ENCODE results near the gene MMP27.
"Not testable (repeated sequence)": the region's sequence is repeated elsewhere in the genome, so short reads cannot be mapped to it uniquely, and the experiment has no call there.

The MMP27 gene, protein sequence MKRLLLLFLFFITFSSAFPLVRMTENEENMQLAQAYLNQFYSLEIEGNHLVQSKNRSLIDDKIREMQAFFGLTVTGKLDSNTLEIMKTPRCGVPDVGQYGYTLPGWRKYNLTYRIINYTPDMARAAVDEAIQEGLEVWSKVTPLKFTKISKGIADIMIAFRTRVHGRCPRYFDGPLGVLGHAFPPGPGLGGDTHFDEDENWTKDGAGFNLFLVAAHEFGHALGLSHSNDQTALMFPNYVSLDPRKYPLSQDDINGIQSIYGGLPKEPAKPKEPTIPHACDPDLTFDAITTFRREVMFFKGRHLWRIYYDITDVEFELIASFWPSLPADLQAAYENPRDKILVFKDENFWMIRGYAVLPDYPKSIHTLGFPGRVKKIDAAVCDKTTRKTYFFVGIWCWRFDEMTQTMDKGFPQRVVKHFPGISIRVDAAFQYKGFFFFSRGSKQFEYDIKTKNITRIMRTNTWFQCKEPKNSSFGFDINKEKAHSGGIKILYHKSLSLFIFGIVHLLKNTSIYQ

DNA sequence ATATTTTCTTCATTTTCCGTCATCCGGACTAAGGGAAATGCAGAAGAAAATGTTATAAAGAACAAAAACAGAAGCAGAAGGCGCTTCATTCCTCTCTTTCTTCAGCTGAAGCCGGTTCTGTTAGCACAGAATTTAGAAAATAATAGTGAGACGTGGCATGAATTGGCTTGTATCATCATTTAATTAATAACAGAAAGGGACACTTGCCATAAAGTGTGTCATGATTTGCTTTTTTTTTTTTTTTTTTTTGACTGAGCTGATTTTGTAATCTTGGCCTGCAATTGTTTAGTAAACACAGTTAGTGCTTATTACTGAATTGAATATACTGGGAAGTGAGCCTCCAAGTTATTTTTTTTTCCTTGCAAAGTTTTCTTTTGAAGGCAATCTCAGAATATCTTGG lies at the start of gene MMP27:
MMP27 (minus strand) TSS at position 144 of the 400 bp plus-strand sequence; CDS start at position 89, 55 bp downstream.
- DNase-seq, result no peak

DNA sequence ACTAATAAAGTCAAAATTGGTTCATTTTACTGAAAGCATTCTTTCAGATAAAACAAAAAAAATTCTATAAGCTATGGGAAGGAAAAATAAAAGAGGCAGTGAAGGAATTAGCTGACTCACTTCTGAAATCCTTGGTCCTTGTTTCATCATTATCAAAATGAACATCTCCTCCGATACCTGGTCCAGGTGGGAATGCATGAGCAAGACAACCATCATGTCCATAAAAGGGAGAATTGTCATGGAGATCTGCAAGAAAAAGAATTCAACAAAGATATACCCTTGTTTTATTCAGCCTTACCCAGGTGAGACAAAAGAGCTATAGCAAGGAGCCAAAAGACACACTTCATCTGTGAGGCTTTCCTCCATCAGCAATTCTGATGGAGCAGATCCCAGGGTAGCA lies 47.7 kb upstream of the MMP27 start:
- DNase-seq, result no peak

DNA sequence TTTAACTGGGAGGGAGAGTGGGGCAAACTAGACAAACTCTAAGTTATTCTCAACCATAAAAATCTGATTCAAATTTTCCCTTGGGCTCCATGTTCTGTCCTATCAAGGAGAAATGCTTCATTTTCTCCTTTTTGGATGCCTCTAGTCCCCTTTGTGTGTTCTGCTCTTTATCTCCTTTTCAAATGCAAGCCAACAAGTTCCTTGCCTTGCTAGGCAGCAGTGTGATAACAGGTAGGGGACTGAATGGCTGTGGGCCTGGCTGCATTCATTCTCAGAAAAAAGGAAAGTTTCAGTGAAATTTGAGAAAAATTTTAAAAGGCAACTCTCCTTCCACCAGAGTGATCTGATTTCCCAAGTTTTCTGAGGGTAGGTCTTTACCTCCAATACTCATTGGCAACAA lies 46.1 kb upstream of the MMP27 start:
- DNase-seq, result no peak

DNA sequence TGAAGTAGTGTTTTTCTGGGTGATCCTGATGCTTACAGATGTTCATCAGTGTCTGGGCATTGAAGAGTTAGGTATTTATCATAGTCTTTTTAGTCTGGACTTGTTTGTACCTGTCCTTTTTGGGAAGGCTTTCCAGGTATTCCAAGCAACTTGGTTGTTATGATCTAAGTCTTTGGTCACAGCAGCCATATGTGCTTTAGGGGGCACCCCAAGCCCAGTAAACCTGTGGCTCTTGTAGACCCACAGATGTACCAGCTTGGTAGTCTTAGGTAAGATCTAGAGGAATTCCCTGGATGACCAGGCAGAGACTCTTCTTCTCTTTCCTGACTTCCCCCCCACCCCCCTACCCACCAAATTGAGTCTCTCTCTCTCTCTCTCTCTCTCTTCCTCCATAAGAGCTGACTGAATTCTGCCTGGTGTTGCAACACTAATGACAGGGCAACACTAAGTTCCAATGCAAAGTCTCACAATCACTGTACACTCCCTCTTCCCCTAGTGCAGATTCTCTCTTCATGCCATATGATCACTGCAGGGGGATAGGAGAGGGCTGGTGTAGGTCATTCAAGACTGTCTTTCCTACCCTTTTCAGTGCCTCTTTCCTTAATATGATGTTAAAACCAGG lies 43.6 kb upstream of the MMP27 start:
- no peak for DNase-seq

DNA sequence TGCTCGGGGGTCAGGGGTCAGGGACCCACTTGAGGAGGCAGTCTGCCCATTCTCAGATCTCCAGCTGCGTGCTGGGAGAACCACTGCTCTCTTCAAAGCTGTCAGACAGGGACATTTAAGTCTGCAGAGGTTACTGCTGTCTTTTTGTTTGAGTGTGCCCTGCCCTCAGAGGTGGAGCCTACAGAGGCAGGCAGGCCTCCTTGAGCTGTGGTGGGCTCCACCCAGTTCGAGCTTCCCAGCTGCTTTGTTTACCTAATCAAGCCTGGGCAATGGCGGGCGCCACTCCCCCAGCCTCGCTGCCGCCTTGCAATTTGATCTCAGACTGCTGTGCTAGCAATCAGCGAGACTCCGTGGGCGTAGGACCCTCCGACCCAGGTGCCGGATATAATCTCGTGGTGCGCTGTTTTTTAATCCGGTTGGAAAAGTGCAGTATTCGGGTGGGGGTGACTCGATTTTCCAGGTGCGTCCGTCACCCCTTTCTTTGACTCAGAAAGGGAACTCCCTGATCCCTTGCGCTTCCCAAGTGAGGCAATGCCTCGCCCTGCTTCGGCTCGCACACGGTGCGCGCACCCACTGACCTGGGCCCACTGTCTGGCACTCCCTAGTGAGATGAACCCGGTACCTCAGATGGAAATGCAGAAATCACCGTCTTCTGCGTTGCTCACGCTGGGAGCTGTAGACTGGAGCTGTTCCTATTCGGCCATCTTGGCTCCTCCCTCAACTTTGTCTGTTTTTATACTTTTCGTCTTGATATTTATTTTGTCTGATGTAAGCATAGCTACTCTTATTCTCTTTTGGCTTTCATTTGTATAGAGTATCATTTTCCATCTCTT lies 41.4 kb upstream of the MMP27 start:
- peak; percentile 58 for DNase-seq

DNA sequence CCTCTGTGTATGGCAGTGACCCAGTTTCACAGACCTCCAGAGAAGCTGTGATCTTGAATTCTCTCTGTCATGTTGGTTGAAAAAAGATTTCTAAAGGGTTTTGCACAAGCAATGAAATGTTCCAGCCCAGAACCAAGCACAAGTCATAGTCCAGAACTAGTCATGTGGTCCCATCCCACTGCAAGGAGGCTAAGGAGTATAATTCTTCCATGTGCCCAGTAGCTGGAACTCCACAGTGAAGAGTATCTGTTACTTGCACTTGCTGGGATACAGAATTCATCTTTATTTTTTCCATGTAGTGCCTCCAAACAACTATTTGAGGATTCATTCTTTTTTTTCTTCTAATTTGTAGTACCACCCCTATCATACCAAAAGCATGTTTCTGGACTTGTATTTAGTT lies 29.1 kb upstream of the MMP27 start:
- no peak for DNase-seq

DNA sequence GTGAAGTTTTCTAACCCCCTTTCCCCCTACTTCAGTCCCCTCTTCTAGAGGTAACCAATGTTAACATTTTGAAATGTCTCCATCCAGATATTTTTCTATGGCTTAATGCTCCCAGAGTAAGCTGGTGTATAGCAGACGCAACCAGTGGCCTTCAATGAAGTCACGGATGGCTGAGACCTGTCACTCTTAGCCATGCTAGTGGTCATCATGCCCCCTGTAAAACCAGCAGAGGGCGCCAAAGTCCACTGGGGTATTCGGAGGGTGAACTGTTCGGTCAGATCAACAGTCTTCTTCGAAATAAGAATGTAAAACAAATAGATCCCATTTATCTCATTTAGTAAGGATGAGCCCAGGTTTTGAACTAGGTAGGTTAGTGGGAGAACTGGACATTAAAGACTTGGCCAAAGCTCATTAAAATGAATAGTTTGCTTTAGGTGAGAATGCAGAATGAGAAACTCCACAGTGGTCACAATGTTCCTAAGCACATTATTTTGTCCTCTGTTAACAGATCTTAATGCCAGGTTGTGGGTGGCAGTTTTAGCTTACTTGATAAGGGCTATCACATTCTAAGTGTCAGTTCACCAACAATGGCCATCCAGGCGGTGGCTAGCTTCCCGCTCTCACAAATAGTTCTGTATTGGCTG lies 27.8 kb upstream of the MMP27 start:
- DNase-seq, result peak; percentile 66

DNA sequence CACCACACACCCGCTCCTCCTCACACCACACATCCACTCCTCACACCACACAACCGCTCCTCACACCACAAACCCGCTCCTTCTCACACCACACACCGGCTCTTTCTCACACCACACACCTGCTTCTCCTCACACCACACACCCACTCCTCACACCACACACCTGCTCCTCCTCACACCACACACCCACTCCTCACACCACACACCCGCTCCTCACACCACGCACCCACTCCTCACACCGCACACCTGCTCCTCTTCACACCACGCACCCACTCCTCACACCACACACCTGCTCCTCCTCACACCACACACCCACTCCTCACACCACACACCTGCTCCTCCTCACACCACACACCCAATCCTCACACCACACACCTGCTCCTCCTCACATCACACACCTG lies 25.4 kb upstream of the MMP27 start:
- DNase-seq, result not testable (repeated sequence)

DNA sequence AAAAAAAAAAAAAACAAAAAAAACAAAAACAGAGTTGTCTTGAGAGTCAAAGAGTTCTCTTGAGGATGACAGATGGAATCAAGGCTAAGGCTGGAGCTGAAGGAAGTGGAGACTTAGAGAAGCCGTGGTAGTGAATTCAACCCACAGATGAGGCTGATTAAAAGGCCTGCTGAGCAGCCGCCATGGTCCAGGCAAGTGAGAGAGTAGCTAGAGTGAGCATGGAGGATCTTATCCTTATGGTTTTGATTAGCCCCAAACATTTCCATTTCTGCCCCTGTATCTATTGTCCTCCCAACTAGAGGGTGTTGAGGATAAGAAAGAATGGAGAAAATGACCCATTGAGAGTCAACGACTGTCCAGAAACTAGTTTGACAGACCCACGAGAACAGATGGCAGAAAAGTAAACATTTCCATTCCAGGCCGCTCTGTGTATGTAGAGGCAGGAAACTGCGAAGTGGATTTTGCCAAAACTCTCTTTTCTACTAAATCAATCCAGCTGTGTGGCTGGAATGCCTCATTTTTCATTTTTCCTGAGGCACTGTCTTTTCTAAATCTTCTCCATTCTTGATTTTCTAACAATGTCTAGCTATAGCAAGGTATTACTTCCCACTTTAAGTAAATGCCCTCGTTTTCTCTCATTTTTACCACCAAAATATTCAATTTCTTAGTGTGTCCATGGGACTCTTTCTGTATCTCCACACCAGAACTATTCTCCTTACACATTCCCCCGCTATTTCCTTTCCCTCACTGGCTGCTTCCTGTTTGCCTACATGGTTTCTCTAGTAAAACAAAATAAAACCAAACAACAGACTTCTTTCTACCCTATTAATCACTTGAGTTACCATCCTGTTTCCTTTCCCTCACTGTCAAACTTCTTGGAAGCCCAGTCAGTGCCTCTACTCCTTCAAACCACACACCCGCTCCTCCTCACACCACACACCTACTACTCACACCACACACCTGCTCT lies 24.6 kb upstream of the MMP27 start:
- no peak for DNase-seq

DNA sequence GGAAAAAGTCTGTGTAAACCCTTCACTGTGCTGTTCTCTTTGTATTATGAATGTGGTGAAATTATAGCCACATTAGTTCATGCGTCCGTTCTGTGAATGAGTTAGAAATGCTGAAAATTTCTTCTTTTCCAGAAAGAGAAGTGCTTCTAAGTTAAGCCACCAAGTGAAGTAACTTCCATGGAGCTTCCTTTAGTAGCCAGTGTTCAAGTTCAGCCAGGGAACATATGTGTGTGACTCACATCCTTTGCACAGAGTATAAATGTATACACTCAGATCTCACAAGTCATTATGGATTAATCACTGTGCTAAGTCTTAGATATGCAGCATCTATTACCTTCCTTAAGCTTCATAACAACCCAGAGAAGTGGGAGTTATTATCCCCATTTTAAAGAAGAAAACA lies 22.3 kb upstream of the MMP27 start:
- no peak for DNase-seq

DNA sequence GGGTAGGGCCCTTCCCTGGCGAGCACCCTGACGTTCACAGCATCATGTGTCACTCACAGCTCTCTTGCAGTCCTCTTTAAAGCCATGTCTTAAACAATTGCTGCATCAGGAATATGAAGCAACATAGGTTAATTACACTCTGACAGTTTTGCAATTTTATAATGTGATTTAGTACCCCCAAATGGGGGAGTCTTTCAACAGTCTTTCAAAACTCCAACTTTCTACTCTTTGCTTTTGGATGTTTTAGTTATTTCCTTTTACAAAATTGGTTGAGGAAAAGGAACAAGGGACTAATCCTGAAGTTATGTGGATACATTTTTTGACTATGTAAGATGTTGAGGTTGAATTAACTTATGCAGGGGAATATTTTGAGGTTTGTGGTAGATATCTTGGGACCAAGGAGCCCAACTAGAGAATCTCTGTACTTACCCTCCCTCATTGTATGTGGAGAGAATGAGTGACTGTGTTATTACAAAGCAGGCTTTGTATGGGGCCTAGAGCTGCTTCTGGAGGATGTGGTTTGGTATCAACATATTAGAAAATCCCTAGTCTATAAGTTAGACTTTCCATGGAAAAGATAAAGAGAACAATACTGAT lies 19.4 kb upstream of the MMP27 start, which contains the start of gene MMP8:
MMP8 (minus strand) TSS at position 51 of the 597 bp plus-strand sequence. CDS start 99 bp downstream, outside the sequence.
- DNase-seq, result no peak

DNA sequence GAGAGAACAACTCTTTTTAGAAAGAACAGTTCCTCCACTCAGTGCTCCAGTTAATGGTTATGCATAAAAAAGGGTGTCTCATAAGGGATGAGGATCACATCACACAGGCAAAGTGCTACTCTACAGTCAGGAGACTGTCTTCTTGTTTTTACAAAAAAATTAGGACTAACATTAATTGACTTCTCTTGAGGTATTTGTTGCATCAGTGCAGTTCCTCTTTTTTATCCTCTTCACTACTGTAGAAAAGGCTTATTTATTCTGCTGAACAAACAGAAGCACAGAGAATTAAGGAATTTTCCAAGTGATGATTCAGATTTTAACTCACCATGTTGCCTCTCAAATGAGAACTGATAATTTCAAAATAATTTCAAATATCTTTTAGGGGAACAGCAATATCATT lies 17.3 kb upstream of the MMP27 start:
- DNase-seq, result no peak

DNA sequence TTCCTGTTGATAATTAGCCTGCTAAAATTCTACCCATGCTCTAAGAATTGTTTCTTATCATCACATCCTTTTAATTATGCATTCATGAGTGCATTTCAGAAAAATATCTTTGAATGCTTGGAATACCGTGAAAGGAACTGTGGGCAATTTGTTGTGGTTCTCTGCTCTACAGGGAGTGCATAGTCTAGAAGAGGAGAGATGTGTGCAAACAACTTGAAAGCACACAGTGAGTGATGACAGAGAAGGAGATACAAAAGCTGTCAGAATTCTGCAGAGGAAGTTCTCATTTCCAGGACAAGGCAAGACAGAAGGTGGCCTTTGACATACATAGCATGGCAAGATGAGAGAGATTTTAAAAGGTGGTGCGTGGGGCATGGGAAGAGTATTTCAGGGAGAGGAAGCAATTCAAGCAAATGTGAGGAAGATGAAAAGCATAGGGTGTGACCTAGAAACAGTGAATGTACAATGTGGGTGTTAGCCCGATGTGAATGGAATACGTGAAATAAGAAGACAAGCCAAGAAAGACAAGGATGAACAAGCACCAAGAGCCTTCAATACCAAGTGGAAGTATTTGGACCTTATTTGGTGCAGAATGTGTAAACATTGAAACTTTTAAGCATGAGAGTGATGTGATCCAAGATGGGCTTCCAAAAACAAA lies 14.2 kb upstream of the MMP27 start:
- DNase-seq, result no peak

DNA sequence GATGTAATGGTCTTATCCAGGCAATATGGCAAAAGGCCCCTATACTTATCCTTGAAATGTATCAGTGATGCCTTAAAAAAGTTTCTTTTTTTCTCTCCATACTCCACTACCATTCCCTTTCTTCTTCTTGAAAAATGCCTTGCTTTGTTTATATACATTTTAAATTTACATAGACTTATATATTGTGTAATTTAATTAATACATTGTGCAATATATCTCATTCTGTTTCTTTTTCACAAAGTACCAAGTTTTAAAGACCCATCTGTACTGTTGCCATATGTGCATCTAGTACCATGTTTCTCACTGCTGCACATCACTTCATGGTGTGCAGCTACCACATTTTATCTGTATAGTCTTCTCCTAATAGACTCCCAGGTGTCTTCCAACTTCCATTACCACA lies 11.7 kb upstream of the MMP27 start:
- DNase-seq, result no peak

DNA sequence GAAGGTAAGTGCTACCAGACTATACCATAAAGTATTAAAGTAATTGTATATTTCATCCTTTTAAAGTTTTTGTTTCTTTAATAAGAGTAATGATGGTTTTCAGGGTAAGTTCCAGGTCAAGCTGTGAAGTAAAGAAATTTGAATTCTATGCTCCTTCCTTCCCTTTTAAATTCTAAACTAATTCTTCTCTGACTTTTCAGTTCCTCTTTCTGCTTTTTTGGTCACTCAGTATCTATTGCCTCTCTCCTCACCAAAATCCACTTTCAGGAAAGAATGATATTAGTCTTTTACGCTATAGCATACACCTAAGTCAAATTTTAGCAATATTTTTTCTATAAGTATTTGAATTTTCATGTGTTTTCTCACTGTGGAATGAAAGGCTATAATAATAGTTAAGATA lies 11.0 kb upstream of the MMP27 start:
- DNase-seq, result no peak

DNA sequence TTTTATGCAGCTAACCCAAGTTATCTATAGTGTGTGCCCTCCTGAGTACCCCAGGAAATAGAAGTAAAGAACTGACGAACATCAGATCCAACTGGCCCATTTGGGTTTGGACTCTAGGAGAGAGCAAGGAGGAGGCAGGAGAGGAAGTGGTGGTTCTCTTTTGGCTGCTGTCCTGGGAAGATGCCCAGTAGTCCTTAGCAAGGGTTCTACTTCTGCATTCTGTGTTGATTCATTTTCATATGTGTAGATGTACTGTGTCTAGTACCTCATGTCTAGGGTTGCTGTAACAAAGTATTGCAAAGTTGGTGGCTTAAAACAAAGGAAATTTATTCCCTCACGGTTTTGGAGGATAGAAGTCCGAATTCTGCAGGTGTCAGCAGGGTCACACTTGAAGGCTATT lies 6.6 kb upstream of the MMP27 start:
- DNase-seq, result no peak

DNA sequence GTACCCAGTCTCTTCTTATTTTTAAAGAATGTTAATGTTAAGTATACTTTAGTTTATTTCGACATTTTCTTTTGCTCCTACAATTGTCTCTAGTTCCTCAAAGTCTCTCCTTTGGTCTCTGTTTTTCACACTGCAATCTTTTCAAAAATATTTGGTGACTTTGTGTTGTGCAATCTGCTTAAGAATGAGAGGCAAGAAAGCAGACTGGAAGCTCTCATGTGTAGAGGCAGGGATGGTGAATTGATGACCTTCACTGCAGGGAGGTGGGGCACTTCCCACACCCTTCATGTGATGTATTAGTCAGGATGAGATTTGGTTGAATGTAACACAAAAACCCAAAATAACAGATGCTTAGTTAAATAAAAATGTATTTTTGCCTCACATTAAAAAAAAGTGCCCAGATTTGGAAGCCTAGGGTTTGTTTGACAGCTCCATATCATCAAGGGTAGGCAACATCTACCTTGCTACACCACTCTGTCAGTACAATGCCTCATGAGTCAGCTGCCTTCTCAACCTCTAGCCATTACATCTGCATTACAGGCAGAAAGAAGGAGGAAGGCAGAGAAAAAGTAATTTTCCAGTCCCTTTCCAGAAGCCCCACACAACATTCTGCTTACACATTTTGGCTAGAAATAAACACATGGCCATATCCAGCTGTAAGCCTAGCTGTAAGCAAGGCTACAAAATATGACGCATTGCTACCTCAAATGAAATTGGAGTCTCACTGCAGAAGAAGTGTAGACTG lies 3.8 kb upstream of the MMP27 start:
- DNase-seq, result no peak

DNA sequence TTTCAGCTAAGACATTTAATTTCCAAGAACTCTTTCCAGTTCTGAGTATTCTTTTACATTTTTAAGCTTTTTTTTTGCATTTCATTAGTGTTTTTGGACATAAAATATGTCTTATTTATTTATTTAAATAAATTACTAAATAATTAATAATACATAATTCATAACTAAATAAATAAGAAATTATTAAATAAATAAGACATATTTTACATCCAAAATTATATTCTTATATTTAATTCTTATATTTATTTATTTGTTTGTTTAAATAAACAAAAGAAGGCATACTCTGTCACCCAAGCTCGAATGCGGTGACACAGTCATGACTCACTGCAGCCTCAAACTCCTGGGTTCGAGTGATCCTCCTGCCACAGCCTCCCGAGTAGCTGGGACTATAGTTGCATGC lies 3.1 kb upstream of the MMP27 start:
- no peak for DNase-seq

DNA sequence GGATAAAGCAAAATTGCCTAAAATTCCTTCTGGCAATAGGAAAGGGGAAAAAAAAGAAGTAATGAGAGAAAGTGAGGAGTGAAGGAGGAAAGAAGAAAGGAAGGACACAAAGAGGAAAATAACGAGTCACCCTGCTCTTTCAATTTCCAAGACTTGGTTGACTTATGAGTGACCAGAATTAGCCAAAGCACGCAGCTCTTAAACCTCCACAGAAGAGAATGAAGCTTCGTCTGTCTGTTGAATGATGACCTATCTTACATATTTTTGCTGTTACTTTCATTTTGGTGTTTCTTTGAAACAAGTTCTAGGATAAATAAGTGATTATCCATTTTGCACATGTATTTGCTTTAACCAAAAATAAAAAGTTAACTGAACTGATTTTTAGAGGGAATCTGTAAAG lies 728 bp downstream of the MMP27 start:
- no peak for DNase-seq

All from DMS153 (cell line).